ENCODE data around the gene SUCLG2. TPM values are rescaled to one million over a fixed set of nuclear protein-coding genes. Genes with fewer than 3 reads are reported as not detected.

The SUCLG2 gene
- total RNA-seq, 1 experiment from 2014 or later, result 53.5 TPM

DNA sequence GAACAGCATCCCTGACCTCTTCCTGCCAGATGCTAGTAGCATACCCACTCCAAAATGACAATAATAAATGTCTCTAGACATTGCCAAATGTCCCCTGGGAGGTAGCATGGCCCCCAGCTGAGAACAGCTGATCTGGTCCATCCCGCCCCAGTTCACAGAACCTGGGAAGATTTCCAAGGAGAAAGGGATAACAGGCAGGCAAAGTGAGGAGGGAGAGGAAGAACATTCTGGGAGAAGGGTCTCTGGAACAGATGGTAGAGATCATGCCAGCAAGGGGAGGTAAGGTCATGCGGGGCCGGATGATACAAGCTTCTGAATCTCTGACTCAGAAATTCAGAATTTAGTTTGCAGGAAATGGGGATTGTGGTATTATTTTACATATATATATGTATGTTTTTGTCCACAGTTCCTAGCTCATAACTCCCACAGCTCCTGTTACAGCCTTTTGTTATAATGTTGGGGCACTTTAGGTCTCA is 192.7 kb downstream of the SUCLG2 start:
- no TSS peak for BruUV-seq (replicated peaks)
- Mint-ChIP-seq H3K36me3 (ENCODE audit: insufficient read depth, unreplicated experiment) (no peaks in the 10 kb centered on the region), H3K4me3 (ENCODE audit: unreplicated experiment) (no peak overlapping the region), H3K9me3 (ENCODE audit: unreplicated experiment) (no peaks in the 10 kb centered on the region), H3K27ac (ENCODE audit: unreplicated experiment) (no peak overlapping the region), H3K27me3 (ENCODE audit: insufficient read depth, unreplicated experiment) (no peaks in the 10 kb centered on the region), H3K4me1 (ENCODE audit: low read depth, unreplicated experiment) (no peaks in the 10 kb centered on the region)
- no peaks in the 10 kb centered on the region for H3K4me1 ChIP-seq
- ChIA-PET CTCF (no interaction called here), POLR2A (no interaction called here)
- no peaks in the 10 kb centered on the region for H3K27me3 ChIP-seq (replicated peaks; ENCODE audit: control insufficient read depth, insufficient read depth, low read length)
- 0 out of 2 replicates have a peak, but pooled peaks cover 1% of the 10 kb centered on the region for H3K36me3 ChIP-seq (ENCODE audit: control insufficient read depth, insufficient read depth, low read length)
- intact Hi-C loops (cut with micrococcal nuclease; ENCODE audit: unreplicated experiment), result no loop called here
- no peak overlapping the region for H3K4me3 ChIP-seq (ENCODE audit: low read depth, low read length)
- TF ChIP-seq, protein P1, sequence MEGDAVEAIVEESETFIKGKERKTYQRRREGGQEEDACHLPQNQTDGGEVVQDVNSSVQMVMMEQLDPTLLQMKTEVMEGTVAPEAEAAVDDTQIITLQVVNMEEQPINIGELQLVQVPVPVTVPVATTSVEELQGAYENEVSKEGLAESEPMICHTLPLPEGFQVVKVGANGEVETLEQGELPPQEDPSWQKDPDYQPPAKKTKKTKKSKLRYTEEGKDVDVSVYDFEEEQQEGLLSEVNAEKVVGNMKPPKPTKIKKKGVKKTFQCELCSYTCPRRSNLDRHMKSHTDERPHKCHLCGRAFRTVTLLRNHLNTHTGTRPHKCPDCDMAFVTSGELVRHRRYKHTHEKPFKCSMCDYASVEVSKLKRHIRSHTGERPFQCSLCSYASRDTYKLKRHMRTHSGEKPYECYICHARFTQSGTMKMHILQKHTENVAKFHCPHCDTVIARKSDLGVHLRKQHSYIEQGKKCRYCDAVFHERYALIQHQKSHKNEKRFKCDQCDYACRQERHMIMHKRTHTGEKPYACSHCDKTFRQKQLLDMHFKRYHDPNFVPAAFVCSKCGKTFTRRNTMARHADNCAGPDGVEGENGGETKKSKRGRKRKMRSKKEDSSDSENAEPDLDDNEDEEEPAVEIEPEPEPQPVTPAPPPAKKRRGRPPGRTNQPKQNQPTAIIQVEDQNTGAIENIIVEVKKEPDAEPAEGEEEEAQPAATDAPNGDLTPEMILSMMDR (IDR thresholded peaks at IDR 0.05; ENCODE audit: insufficient read depth in 1 of 2, low read depth in 1 of 2, low read length in 1 of 2, severe bottlenecking in 1 of 2, unreplicated experiment in 1 of 2), result no peak
- H3K9me3 ChIP-seq, result no peaks in the 10 kb centered on the region
- no peak for DNase-seq

DNA sequence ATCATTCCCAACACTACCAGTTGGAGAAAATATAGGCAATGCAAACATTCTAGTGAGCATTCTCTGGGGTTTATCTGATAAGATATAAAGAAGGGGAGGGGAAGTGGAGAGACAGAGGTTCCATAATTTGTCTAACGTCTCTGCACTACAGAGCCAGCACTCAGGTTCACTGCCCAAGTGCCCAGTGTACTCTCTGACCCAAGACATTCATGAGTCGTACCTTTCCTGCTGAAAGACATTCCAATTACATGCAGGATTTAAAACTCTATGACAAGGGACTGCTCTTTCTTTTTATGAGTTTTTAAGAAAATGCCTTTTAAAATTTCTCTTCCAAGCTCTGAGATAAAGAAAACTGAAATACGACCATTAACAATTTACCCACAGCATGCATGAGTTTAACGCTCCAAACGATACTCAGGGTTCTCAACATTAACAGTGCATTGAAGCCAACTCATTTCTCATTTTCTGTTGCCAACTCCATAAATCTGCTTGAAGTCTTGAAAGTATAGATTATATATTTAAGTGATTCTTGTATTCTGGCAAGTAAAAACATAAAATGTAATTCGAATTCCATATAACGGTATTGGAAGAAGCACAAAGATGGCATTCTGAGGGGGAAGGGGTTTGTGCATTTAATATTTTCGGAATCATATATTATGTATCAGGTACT is 193.4 kb downstream of the SUCLG2 start:
- no peak for DNase-seq
- H3K4me1 Mint-ChIP-seq (ENCODE audit: low read depth, unreplicated experiment), result no peaks in the 10 kb centered on the region
- H3K4me3 Mint-ChIP-seq (ENCODE audit: unreplicated experiment), result no peak overlapping the region
- TF ChIP-seq, protein P1 (IDR thresholded peaks at IDR 0.05; ENCODE audit: insufficient read depth in 1 of 2, low read depth in 1 of 2, low read length in 1 of 2, severe bottlenecking in 1 of 2, unreplicated experiment in 1 of 2), result no peak
- no peaks in the 10 kb centered on the region for H3K9me3 ChIP-seq
- H3K36me3 ChIP-seq (ENCODE audit: control insufficient read depth, insufficient read depth, low read length), result 0 out of 2 replicates have a peak, but pooled peaks cover 1% of the 10 kb centered on the region
- H3K27me3 ChIP-seq (replicated peaks; ENCODE audit: control insufficient read depth, insufficient read depth, low read length), result no peaks in the 10 kb centered on the region
- no peaks in the 10 kb centered on the region for H3K27me3 Mint-ChIP-seq (ENCODE audit: insufficient read depth, unreplicated experiment)
- no peaks in the 10 kb centered on the region for H3K9me3 Mint-ChIP-seq (ENCODE audit: unreplicated experiment)
- POLR2A ChIA-PET, result no interaction called here
- no TSS peak for BruUV-seq (replicated peaks)
- CTCF ChIA-PET, result no interaction called here
- H3K4me1 ChIP-seq, result no peaks in the 10 kb centered on the region
- no peak overlapping the region for H3K27ac Mint-ChIP-seq (ENCODE audit: unreplicated experiment)
- H3K36me3 Mint-ChIP-seq (ENCODE audit: insufficient read depth, unreplicated experiment), result no peaks in the 10 kb centered on the region
- intact Hi-C loops (cut with micrococcal nuclease; ENCODE audit: unreplicated experiment), result no loop called here
- H3K4me3 ChIP-seq (ENCODE audit: low read depth, low read length), result no peak overlapping the region

DNA sequence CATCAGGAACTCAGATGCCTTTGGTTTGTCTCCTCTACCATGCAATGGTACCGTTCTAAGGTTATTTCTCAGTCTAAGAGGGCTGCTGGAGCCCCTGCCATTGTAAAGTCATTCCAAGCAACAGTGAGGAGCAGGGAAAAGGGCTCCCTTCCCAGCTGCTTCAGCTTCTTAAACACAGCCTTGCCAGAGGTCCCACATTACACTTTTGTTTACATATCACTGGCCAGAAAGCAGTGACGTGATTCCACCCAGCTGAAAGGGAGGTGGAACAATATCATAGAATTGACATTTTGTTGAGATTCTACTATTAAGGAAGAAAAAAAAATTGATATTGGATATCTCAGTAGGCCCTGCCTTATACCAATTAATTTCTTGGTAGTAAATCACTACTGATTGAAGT is 194.6 kb downstream of the SUCLG2 start:
- intact Hi-C loops (cut with micrococcal nuclease; ENCODE audit: unreplicated experiment), result no loop called here
- CTCF ChIA-PET, result no interaction called here

More for the DNA sequence above, 194.6 kb downstream of the SUCLG2 start:
- DNase-seq, result no peak
- Histone ChIP-seq H3K4me1 (no peaks in the 10 kb centered on the region), H3K27me3 (replicated peaks; ENCODE audit: control insufficient read depth, insufficient read depth, low read length) (no peaks in the 10 kb centered on the region), H3K36me3 (ENCODE audit: control insufficient read depth, insufficient read depth, low read length) (0 out of 2 replicates have a peak, but pooled peaks cover 1% of the 10 kb centered on the region), H3K4me3 (ENCODE audit: low read depth, low read length) (no peak overlapping the region), H3K9me3 (no peaks in the 10 kb centered on the region)
- BruUV-seq (replicated peaks), result no TSS peak
- TF ChIP-seq, protein P1 (IDR thresholded peaks at IDR 0.05; ENCODE audit: insufficient read depth in 1 of 2, low read depth in 1 of 2, low read length in 1 of 2, severe bottlenecking in 1 of 2, unreplicated experiment in 1 of 2), result no peak
- Mint-ChIP-seq H3K27ac (ENCODE audit: unreplicated experiment) (no peak overlapping the region), H3K36me3 (ENCODE audit: insufficient read depth, unreplicated experiment) (no peaks in the 10 kb centered on the region), H3K9me3 (ENCODE audit: unreplicated experiment) (no peaks in the 10 kb centered on the region), H3K27me3 (ENCODE audit: insufficient read depth, unreplicated experiment) (no peaks in the 10 kb centered on the region), H3K4me1 (ENCODE audit: low read depth, unreplicated experiment) (no peaks in the 10 kb centered on the region), H3K4me3 (ENCODE audit: unreplicated experiment) (no peak overlapping the region)
- POLR2A ChIA-PET, result no interaction called here

Measured in Caco-2 (cell line).